HepG2 (cell line): ENCODE results near the gene DUSP22. TPM values are rescaled to one million over a fixed set of nuclear protein-coding genes. Genes with fewer than 3 reads are reported as not detected.

Experiments used
- ATF7-NPFF ChIP-seq: sonication (generic); formaldehyde crosslinking; IDR thresholded peaks from 2 replicates; pipeline ENCODE4 v1.8.1; 2023; ENCODE audit warnings: mild to moderate bottlenecking, low read depth, missing genetic modification reagents, moderate library complexity
- CBX2 ChIP-seq, 2 experiments: fragments of 200-600 bp in 1 of 2; sonication (generic); formaldehyde crosslinking in 1 of 2; IDR thresholded peaks; 2 replicates each; pipeline versions ENCODE4 v1.7.0 to v1.8.1; 2018 to 2022; ENCODE audit warnings: low read depth in 2 of 2, low read length in 1 of 2, mild to moderate bottlenecking in 1 of 2, missing genetic modification reagents in 1 of 2
- CHD4 ChIP-seq: fragments of 200-600 bp; sonication (generic); IDR thresholded peaks from 2 replicates; pipeline ENCODE4 v1.7.0; 2017; ENCODE audit warnings: mild to moderate bottlenecking, low read length, borderline replicate concordance
- MEIS2 ChIP-seq: sonication (generic); formaldehyde crosslinking; IDR thresholded peaks from 2 replicates; pipeline ENCODE4 v1.9.0; 2021; ENCODE audit warnings: mild to moderate bottlenecking, missing genetic modification reagents
- PTBP1 ChIP-seq: fragments of 200-400 bp; formaldehyde crosslinking; IDR thresholded peaks from 2 replicates; pipeline ENCODE4 v1.6.1; 2018; ENCODE audit warnings: low read length, low read depth; ENCODE audit not compliant: poor library complexity, severe bottlenecking
- SNAPC2 ChIP-seq: sonication (generic); formaldehyde crosslinking; IDR thresholded peaks from 2 replicates; pipeline ENCODE4 v1.8.1; 2022; ENCODE audit warnings: mild to moderate bottlenecking, missing genetic modification reagents
- WIZ ChIP-seq: sonication (generic); formaldehyde crosslinking; IDR thresholded peaks from 2 replicates; pipeline ENCODE4 v1.5.1; 2020; ENCODE audit warnings: mild to moderate bottlenecking, missing genetic modification reagents
- ZNF781 ChIP-seq: sonication (generic); formaldehyde crosslinking; IDR thresholded peaks from 2 replicates; pipeline ENCODE4 v1.5.1; 2020; ENCODE audit warnings: borderline replicate concordance, mild to moderate bottlenecking, missing genetic modification reagents; ENCODE audit errors: not compliant biosample characterization
- polyA plus RNA-seq, 8 experiments: library from polyadenylated mRNA; depleted of rRNA in 3 of 8; stranded (reverse) in 7 of 8; unstranded in 1 of 8; fragments of >200 nt; fragmentation: Illumina TruSeq in 4 of 8; extraction: Trizol in 4 of 8; gene quantifications; 2 replicates each; pipeline versions ENCODE4 v1.2.1 to v1.2.3, GENCODE V29; 2011 to 2016; ENCODE audit warnings: low read depth in 4 of 8, missing spikeins in 1 of 8, mixed read lengths in 1 of 8; ENCODE audit not compliant: insufficient read depth in 1 of 8
- total RNA-seq, 5 experiments: library from RNA; depleted of rRNA; stranded (reverse); fragments of >200 nt; fragmentation: Illumina TruSeq; extraction: Trizol; gene quantifications; 2 replicates each; pipeline ENCODE4 v1.2.3, GENCODE V29; 2016; ENCODE audit warnings: low read depth in 1 of 5
- TF ChIP-seq, protein P1 (sequence below): sonication (generic); formaldehyde crosslinking; IDR thresholded peaks from 2 replicates; pipeline ENCODE4 v1.4.0; 2020; ENCODE audit warnings: mild to moderate bottlenecking, low read depth, missing genetic modification reagents
- TF ChIP-seq, protein P2 (sequence below): sonication (generic); formaldehyde crosslinking; IDR thresholded peaks from 2 replicates; pipeline ENCODE4 v1.4.0; 2020; ENCODE audit warnings: low read depth, mild to moderate bottlenecking, missing genetic modification reagents

DUSP22 gene
- total and polyA plus RNA-seq, 2 of the 13 experiments (the other 11 are each of a cell fraction or from before 2014, with no cell fraction given), result 20.2 to 32.8 TPM

DNA sequence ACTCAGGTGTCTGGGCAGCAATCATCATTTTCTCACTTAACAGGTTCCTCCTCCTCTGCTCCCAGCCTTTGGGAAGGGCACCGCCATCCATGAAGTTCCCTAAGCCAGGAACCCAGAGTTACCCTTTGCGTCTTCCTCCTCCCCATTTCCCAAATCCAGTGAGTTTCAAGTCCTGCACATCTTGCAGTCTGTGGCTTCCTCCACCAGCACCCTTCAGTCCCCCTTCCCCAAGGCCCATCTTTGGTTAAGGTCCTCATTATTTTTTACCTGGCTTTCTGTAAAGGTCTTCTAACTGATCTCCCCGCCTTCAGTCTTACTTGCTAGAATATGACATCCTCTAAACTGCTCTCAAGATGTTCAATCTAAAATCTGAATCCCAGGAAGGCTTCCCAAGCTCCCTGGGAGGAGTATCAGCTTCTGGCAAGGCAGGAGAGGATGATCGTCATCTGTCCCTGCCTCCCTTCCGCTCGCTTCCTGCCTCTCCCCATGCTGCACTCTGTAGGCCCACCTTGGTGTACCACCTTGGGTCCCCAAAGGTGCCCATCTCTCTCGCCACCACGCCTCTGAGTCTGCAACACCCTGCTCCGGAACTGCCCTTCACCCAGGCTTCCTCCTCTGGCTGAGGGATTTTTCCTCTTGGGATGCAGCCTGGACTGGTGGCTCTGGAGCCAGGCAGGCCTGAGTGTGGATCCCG is 11.4 kb upstream of the DUSP22 start (continued):
- TF ChIP-seq, protein P1, sequence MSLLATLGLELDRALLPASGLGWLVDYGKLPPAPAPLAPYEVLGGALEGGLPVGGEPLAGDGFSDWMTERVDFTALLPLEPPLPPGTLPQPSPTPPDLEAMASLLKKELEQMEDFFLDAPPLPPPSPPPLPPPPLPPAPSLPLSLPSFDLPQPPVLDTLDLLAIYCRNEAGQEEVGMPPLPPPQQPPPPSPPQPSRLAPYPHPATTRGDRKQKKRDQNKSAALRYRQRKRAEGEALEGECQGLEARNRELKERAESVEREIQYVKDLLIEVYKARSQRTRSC (CRISPR knock-in tag), result no peak
- TF ChIP-seq MEIS2 (CRISPR knock-in tag) (no peak), ZNF781 (CRISPR knock-in tag) (no peak), ATF7-NPFF (no peak), PTBP1 (no peak), CBX2 (IDR thresholded peaks at IDR 0.05; ENCODE audit: low read depth, low read length) (no peak), CBX2 (CRISPR knock-in tag; IDR thresholded peaks at IDR 0.05; ENCODE audit: low read depth) (no peak), CHD4 (no peak), SNAPC2 (no peak), WIZ (no peak)
- TF ChIP-seq, protein P2, sequence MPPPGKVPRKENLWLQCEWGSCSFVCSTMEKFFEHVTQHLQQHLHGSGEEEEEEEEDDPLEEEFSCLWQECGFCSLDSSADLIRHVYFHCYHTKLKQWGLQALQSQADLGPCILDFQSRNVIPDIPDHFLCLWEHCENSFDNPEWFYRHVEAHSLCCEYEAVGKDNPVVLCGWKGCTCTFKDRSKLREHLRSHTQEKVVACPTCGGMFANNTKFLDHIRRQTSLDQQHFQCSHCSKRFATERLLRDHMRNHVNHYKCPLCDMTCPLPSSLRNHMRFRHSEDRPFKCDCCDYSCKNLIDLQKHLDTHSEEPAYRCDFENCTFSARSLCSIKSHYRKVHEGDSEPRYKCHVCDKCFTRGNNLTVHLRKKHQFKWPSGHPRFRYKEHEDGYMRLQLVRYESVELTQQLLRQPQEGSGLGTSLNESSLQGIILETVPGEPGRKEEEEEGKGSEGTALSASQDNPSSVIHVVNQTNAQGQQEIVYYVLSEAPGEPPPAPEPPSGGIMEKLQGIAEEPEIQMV (CRISPR knock-in tag), result no peak
